SIG-M5 (cell line): Measurements from ENCODE around the gene KIRREL1.
A peak's percentile ranks its signal among the peaks of the same experiment; 100 is the strongest.
"Not testable (repeated sequence)": the region's sequence is repeated elsewhere in the genome, so short reads cannot be mapped to it uniquely, and the experiment has no call there.

Source experiments
- DNase-seq: peaks from one replicate; lab custom pipeline; 2025; lab: John Stamatoyannopoulos, UW

Gene KIRREL1

GRCh38 chr1:158105352-158106095, 112.1 kb downstream of the KIRREL1 start:
- no peak for DNase-seq

DNA sequence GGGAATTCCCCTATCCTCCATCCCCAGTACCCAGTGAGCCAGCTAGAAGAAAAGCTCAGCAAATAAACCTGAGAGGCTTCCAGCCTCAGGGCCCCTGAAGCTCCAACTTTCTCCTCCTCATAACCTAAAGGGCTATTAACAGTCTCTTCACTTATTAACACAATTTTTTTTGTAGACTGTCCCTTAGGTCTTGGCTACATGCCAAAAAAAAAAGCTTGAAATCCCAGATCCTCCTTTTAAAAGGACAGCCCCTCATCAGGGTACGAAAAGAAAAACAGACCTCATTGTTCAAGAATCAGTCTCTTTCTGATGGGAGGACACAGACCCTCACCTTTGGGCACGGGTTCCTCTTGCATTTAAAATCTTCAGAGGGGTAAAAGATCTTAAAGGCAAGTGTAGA, 114.5 kb downstream of the KIRREL1 start:
- no peak for DNase-seq

DNA sequence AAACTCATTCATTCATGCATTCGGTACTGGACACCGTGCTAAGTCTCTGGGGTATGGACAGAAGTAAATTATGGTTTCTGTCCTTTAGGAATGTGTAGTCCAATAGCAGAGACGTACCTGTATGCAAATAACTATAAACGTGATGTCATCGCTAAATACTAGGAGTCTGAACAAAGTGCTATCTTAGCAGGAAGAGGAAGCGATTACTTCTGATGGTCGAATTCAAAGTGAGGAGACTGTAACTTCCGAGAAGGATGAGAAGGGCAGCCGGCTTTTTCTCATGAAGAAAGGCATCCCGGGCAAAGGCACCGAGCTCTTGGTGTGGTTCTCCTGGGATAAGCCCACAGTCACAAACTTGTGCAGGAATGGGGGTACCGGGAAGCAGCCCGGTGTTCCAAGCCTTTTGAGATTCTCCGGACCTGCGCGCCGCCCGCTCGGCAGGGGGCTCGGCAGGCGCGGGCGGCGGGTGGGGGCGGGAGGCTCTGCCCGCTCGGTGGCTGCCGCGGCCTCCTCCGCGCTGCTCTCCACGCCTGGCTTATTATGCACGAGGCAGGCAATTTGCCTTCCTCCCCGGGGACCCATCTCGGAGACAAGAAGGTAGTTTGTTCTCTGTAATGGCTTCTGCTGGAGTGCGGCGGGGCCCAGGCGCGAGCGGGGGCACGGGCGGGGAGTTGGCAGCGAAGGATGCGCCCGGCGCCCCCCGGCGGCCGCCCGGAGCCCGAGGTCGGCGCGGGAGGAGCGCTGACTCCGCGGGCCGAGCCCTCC, 119.7 kb downstream of the KIRREL1 start:
- DNase-seq = no peak

- DNase-seq = no peak
Observed at GRCh38 chr1:158113759-158114127, 120.3 kb downstream of the KIRREL1 start.

- peak; percentile 12 for DNase-seq
Observed at GRCh38 chr1:158115126-158115525, 121.7 kb downstream of the KIRREL1 start.

DNA sequence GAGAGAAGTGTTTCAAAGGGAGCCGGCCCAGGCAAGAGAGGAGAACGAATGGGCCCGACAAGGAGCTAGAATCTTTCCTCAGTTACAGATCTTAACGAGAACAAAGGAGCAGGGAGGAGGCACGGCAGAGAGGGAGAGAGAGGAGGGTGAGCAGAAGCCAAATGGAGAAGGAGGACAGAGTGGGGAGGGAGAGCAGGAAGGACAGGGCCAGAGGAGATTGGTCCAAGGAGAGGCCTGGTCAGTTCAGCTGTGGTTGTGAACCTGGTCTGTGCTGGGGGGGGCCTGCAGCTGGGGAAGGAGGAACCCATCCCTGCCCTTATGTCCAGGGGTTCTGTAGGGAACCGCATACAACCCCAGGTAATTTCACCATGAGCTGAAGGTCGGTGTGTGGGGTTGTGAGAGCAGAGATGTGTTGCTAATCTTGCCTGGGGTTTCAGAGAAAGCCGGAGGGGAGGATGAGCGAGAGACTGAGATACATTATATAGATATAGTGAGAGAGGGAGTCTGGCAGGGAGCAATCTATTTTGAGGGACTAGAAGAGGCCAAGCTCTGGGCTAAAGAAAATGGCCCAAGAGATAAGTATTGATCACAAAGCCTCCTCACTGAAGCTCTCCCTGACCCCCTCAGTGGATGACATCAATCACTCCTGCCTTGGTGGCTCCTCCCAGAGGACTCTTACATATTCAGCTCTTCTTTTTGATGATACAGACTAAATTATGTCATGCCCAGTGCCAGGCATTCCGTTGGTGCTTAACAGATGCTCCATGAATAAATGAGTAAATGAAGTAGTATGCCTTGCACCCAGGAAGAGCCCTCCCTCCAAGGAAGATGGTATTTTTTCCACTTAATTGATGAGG, 123.1 kb downstream of the KIRREL1 start:
- no peak for DNase-seq

GRCh38 chr1:158117854-158118704, 124.6 kb downstream of the KIRREL1 start:
- no peak for DNase-seq

DNA sequence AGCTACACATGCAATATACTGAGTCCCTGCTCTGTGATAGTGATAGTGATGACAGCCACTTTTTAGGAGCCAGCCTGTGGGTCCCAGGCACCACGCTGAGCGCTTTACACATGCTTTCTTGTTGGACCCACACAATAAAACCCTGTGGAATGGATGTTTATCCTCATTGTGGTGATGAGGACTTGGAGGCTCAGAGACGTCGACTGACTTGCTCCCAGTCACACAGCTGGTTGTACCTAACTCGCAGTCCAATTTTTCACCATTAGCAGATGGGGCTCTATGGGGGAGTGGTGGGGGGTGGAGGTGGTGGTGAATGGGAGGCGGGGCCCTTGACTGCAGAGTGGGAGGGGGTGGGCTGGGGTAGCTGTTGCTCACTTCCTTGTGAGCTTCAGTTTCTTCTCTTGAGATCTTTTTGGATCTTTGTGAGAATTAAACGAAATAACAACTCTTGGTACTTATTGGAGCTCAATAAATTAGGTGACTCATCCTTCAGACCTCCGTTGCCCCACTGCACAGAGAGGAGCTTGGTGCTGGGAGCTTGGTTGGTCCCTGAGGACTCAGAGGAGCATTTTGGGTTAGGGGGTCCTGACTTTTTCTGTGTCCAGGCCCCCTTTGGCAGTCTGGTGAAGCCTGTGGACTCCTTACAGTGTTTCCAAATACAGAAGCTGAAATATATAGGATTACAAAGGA, 125.4 kb downstream of the KIRREL1 start:
- DNase-seq = no peak

DNA sequence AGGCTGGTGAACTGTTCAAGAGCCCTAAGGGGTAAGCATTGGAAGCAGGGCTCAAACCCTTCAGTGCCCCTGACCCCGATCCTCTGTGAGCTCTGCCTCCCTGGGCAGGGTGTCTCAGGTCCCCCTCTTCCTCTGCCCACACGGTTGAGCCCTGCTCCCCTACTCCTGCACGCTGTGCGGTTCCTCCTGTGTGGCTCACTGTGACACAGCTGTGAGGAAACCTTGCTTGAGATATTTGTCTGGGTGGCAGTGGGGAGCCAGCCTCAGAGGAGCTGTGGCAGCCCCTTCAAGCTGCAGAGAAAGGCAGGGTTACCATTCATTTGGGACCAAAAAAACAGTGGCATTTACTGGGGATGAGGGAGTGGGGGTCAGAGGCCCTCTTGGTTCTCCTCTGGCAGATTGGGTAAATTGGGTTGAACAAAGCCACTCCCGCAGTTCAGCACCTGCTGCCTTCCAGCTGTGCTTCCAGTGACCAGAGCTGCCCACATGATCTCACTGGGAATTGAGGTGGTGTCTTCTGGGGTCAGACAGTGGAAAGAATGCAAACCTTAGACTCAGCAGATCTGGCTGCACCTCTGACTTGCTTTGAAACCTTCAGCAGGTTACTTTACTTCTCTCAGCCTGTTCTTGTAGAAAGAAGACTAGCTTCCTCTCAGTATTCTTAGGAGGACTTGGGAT, 126.7 kb downstream of the KIRREL1 start:
- DNase-seq = no peak

GRCh38 chr1:158121604-158122254, 128.3 kb downstream of the KIRREL1 start:
- no peak for DNase-seq

GRCh38 chr1:158122833-158123388, 129.5 kb downstream of the KIRREL1 start:
- no peak for DNase-seq

DNA sequence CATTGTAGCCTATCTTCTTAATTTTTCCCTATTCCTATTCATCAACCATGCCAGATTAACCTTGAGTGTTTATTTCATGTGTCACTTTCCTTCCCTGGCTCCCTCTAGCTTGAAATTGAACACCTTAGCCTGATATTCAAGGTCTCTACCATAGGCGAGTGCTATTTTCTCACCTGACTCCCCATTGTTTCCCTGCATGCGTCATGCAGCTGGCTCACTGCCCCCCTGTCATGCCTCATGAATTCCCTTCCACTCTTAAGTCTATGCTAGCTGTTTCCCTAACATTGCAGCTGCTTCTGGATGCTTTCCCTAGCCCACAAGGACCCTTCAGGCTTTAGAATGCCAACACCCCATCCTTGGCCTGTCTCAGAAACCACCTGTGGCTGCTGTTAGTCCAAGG, 130.6 kb downstream of the KIRREL1 start:
- no peak for DNase-seq

DNA sequence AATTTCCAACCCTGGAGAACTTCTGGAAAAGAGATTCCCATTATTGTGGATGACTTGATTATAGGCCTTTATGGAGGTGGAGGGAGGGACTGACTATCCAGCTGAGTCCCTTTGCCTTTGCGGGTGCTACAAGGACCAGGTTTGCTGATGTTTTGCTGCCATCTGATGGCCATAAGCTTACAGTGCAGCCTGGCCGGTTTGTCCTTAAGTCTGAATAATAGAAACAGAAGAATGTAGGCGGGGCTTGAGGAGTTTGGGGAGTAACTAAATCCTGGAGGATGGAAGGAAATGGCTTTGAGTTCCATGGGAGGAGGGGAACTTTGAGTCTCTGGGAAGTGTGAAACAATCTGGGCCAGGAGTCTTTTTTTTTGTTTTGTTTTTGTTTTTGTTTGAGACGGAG, 131.6 kb downstream of the KIRREL1 start:
- DNase-seq = peak; percentile 14

DNA sequence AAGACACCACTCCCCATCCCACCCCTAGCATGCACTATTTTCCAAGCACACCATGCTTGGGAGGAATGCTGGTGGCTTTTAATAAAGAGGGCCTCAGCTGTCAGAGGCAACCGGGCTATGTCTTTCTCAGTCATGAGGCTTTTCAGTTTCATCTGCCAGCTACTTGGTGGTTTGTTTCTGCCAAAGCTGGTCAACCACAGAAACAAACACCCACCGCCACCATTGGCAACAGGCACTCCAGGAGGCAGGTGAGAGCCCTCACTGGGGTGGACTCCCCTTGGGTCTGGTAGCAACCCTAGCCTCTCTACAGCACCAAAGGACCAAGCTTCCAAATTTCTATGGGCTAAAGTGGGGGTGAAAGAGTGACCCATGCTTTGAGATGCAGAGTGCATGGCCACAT, 133.0 kb downstream of the KIRREL1 start:
- DNase-seq = no peak

DNA sequence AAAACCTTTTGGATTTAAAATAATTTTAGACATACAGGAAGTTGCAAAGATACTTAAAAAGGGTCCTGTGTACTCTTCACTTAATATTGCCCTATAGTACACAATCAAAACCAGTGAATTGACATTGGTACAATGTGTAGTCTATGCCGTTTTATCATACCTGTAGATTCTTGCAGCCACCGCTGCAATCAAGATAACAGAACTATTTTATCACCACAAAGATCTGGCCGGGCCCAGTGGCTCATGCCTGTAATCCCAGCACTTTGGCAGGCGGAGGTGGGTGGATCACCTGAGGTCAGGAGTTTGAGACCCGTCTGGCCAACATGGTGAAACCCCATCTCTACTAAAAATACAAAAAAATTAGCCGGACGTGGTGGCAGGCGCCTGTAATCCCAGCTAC, 135.1 kb downstream of the KIRREL1 start:
- DNase-seq = not testable (repeated sequence)

DNA sequence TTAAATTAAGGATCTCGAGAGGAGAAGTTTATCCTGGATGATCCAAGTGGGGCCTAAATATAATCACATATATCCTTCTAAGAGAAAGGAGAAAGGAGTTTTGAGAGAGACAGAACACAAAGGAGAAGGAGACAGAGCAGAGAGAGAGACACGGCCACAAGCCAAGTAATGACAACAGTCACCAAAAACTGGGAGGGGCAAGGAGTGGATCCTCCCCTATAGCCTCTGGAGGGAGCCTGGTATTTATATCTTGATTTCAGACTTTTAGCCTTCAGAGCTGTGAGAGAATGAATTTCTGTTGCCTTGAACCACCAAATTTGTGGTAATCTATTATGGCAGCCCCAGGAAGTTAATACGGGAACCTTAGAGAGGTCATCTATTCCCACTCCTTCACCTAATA, 137.8 kb downstream of the KIRREL1 start:
- DNase-seq = no peak

GRCh38 chr1:158140764-158141192, 147.3 kb downstream of the KIRREL1 start:
- no peak for DNase-seq

DNA sequence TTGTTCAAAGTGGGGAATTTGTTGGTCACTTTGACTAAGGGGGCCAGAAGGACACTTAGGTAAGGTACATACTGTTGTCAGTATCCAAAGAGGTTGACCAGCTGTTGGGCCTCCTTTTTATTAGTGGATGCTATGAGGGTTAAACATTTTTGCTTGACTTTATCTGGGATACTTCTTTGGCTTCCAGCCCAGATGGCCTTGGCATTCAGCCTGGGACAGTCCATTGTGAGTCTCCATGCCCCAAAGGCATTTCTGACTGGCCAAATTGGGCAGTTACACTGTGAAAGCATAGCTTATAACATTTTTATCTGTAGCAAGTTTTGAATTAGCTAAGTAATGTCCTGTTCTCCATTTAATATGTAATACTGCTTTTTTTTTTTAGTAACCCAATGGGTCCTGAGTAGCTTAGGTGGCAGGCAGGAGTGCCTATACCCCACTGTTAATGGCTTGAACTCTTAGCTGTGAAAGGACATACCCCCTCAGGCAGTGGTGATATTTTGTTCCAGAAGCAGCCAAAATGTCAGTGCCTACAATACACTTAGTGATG, 151.8 kb downstream of the KIRREL1 start:
- DNase-seq = no peak

DNA sequence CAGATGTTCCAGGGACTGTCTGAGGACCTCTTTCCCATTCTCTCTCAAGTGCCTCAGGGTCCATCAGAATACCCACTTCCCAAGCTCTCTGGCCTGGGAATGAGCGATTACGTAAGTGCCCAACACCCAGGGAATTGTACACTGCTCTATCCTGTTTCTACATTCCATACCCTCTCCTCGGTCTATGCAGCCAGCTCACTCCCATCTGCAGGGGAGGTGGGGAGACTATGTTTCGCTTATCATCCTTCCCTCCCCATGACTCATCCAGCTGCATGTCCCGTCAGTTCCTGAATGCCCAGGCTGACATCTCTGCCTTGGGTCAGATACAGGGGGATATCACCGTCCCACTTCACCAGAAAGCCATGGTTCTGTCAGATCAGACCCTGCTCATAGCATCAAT, 152.7 kb downstream of the KIRREL1 start:
- no peak for DNase-seq
